ENCODE measurements around the gene EPHB4. TPM values are rescaled to one million over a fixed set of nuclear protein-coding genes. Genes with fewer than 3 reads are reported as not detected.

EPHB4 gene
- total RNA-seq, 3 donors from 2014 or later = 31.2 to 42.4 (median 38.9) TPM

GRCh38 chr7:100864263-100864845 is 37.0 kb upstream of the EPHB4 start:
- DNase-seq = no peak
- intact Hi-C loops (cut with DNase I, micrococcal nuclease) = loop anchor here in 1 of 2 donors (10.0 kb wide), 1 partner anchor 160 kb away; the partner anchor contains the start of gene POP7

GRCh38 chr7:100863406-100863950 is 36.2 kb upstream of the EPHB4 start:
- no peak for TF ChIP-seq CTCF (IDR thresholded peaks at IDR 0.05)
- Histone ChIP-seq H3K9me3 (no peaks in the 10 kb centered on the region), H3K4me1 (ENCODE audit: low read depth) (peaks cover 6% of the 10 kb centered on the region), H3K36me3 (ENCODE audit: low read depth) (peaks cover 6% of the 10 kb centered on the region), H3K4me3 (no peak overlapping the region)
- peak in 1 of 3 donors; percentile 73 for DNase-seq
- intact Hi-C loops (cut with DNase I, micrococcal nuclease) = loop anchor here in 1 of 2 donors (10.0 kb wide), 1 partner anchor 159 kb away; the partner anchor contains the start of gene POP7
- ATAC-seq = no peak

More at GRCh38 chr7:100864263-100864845, 37.0 kb upstream of the EPHB4 start:
- Histone ChIP-seq H3K4me3 (no peak overlapping the region), H3K9me3 (no peaks in the 10 kb centered on the region), H3K36me3 (ENCODE audit: low read depth) (peaks cover 6% of the 10 kb centered on the region), H3K4me1 (ENCODE audit: low read depth) (peaks cover 6% of the 10 kb centered on the region)
- no peak for TF ChIP-seq CTCF (IDR thresholded peaks at IDR 0.05)
- ATAC-seq = no peak

GRCh38 chr7:100861616-100861985 is 34.3 kb upstream of the EPHB4 start:
- H3K4me3 ChIP-seq = no peak overlapping the region
- intact Hi-C loops (cut with DNase I, micrococcal nuclease) = loop anchor here in 1 of 2 donors (10.0 kb wide), 1 partner anchor 157 kb away; the partner anchor contains the start of gene POP7
- peaks cover 2% of the 10 kb centered on the region for H3K4me1 ChIP-seq (ENCODE audit: low read depth)
- no peaks in the 10 kb centered on the region for H3K9me3 ChIP-seq
- ATAC-seq (no peak), DNase-seq (peak in 1 of 3 donors; percentile 46)
- TF ChIP-seq CTCF (IDR thresholded peaks at IDR 0.05) = no peak
- peaks cover 6% of the 10 kb centered on the region for H3K36me3 ChIP-seq (ENCODE audit: low read depth)

- Histone ChIP-seq H3K36me3 (ENCODE audit: low read depth) (peaks cover 6% of the 10 kb centered on the region), H3K4me3 (no peak overlapping the region), H3K9me3 (no peaks in the 10 kb centered on the region), H3K4me1 (ENCODE audit: low read depth) (no peaks in the 10 kb centered on the region)
- intact Hi-C loops (cut with DNase I, micrococcal nuclease) = loop anchor here in 1 of 2 donors (10.0 kb wide), 1 partner anchor 156 kb away; the partner anchor contains the start of gene POP7
- ATAC-seq = no peak
- TF ChIP-seq CTCF (IDR thresholded peaks at IDR 0.05) = no peak
- no peak for DNase-seq
Measured at GRCh38 chr7:100860702-100861615, 33.6 kb upstream of the EPHB4 start.

- Histone ChIP-seq H3K36me3 (ENCODE audit: low read depth) (peaks cover 6% of the 10 kb centered on the region), H3K4me1 (ENCODE audit: low read depth) (no peaks in the 10 kb centered on the region), H3K9me3 (no peaks in the 10 kb centered on the region), H3K4me3 (no peak overlapping the region)
- DNase-seq = peak in 1 of 3 donors; percentile 35
- no peak for ATAC-seq
- no peak for TF ChIP-seq CTCF (IDR thresholded peaks at IDR 0.05)
- intact Hi-C loops (cut with DNase I, micrococcal nuclease) = loop anchor here (10.0 kb wide), 2 partner anchors 65 to 155 kb away; partner anchors contain the start of gene POP7 (in 1 of the 2)
Measured at GRCh38 chr7:100859856-100860255, 32.5 kb upstream of the EPHB4 start.
